B cell (primary cell): Measurements from ENCODE around the gene HSBP1L1. TPM values are rescaled to one million over a fixed set of nuclear protein-coding genes. Genes with fewer than 3 reads are reported as not detected.

Experiments used
- ATAC-seq: fragments of 200-7000 bp; cut with Tn5 transposase; one replicate; pipeline ENCODE4 v1.10.0; 2021; ENCODE audit warnings: low read depth, mild to moderate bottlenecking, moderate number of reproducible peaks, moderate library complexity
- CTCF ChIA-PET: fragments of 350-600 bp; sonication (Branson Sonifier 250); formaldehyde crosslinking; loops from one replicate; lab custom pipeline; 2021; ENCODE audit warnings: antibody characterized with exemption, inconsistent platforms; lab: Charles Lee
- POLR2A ChIA-PET: fragments of 350-600 bp; sonication (Branson Sonifier 250); formaldehyde crosslinking; loops from one replicate; lab custom pipeline; 2021; ENCODE audit warnings: antibody characterized with exemption; lab: Charles Lee
- DNase-seq: peaks from one replicate; pipeline ENCODE4 v3.0.0; 2013
- H2AFZ ChIP-seq: 2 replicates; pipeline ENCODE4 v1.6.1; 2012; ENCODE audit warnings: mild to moderate bottlenecking, low read depth, low read length; ENCODE audit not compliant: insufficient read depth, poor library complexity, severe bottlenecking
- H3K27ac ChIP-seq, 2 donors: 1 replicate in 1 of 2; 2 replicates in 1 of 2; pipeline ENCODE4 v1.5.1; 2012 to 2013; ENCODE audit warnings: low read length in 2 of 2, mild to moderate bottlenecking in 2 of 2, moderate library complexity in 1 of 2
- H3K27me3 ChIP-seq, 4 experiments: fragments of 200-600 bp in 1 of 4; sonication (generic) in 1 of 4; replicated peaks in 1 of 4; 1 replicate in 2 of 4; 2 replicates in 2 of 4; pipeline versions ENCODE4 v1.6.1 to v1.7.0; 2013 to 2016; ENCODE audit warnings: low read length in 3 of 4, mild to moderate bottlenecking in 2 of 4, mixed read lengths in 1 of 4, moderate library complexity in 1 of 4; ENCODE audit not compliant: insufficient read depth in 4 of 4, control insufficient read depth in 3 of 4; ENCODE audit errors: control extremely low read depth in 1 of 4
- H3K36me3 ChIP-seq, 2 experiments: replicated peaks in 1 of 2; 1 replicate in 1 of 2; 2 replicates in 1 of 2; pipeline versions ENCODE4 v1.6.1 to v1.7.1; 2013; ENCODE audit warnings: low read length in 1 of 2; ENCODE audit not compliant: insufficient read depth in 2 of 2, control insufficient read depth in 1 of 2; ENCODE audit errors: control extremely low read depth in 1 of 2, extremely low read depth in 1 of 2
- H3K4me1 ChIP-seq, 2 donors: fragments of 200-600 bp in 1 of 2; sonication (generic) in 1 of 2; 1 replicate in 1 of 2; 2 replicates in 1 of 2; pipeline versions ENCODE4 v1.5.1 to v1.6.1; 2013 to 2017; ENCODE audit warnings: low read length in 2 of 2; ENCODE audit not compliant: control insufficient read depth in 2 of 2, insufficient read depth in 2 of 2
- H3K4me2 ChIP-seq: replicated peaks from 2 replicates; pipeline ENCODE3; 2012; ENCODE audit warnings: mild to moderate bottlenecking, low read depth, low read length; ENCODE audit not compliant: poor library complexity, severe bottlenecking
- H3K4me3 ChIP-seq, 5 experiments: fragments of 200-600 bp in 1 of 5; sonication (generic) in 1 of 5; 1 replicate in 3 of 5; 2 replicates in 2 of 5; pipeline versions ENCODE4 v1.5.1 to v1.7.0; 2011 to 2016; ENCODE audit warnings: low read length in 4 of 5, mild to moderate bottlenecking in 4 of 5, low read depth in 2 of 5, control low read depth in 1 of 5, moderate library complexity in 1 of 5; ENCODE audit not compliant: insufficient read depth in 1 of 5; ENCODE audit errors: control extremely low read depth in 1 of 5, extremely low read depth in 1 of 5
- H3K79me2 ChIP-seq: fragments of 200-600 bp; sonication (generic); one replicate; pipeline ENCODE4 v1.6.0; 2016; ENCODE audit warnings: low read length; ENCODE audit not compliant: control insufficient read depth, insufficient read depth
- H3K9ac ChIP-seq: fragments of 200-600 bp; sonication (generic); 2 replicates; pipeline ENCODE4 v1.6.1; 2017; ENCODE audit warnings: mild to moderate bottlenecking, low read length, moderate library complexity
- H3K9me3 ChIP-seq, 3 donors: one replicate each; pipeline versions ENCODE4 v1.6.1 to v1.7.1; 2013; ENCODE audit warnings: low read length in 2 of 3; ENCODE audit not compliant: control insufficient read depth in 2 of 3, insufficient read depth in 1 of 3; ENCODE audit errors: control extremely low read depth in 1 of 3
- H4K20me1 ChIP-seq: 2 replicates; pipeline ENCODE4 v1.6.0; 2012; ENCODE audit warnings: mild to moderate bottlenecking, low read length; ENCODE audit not compliant: insufficient read depth, control insufficient read depth, poor library complexity, severe bottlenecking
- H3K27ac Mint-ChIP-seq: one replicate; pipeline ENCODE4 v1.8.0; 2021; ENCODE audit warnings: mixed read lengths
- H3K27me3 Mint-ChIP-seq: one replicate; pipeline ENCODE4 v1.8.0; 2021; ENCODE audit warnings: mixed read lengths
- H3K4me1 Mint-ChIP-seq: one replicate; pipeline ENCODE4 v1.8.0; 2021; ENCODE audit warnings: mixed read lengths
- H3K4me3 Mint-ChIP-seq: one replicate; pipeline ENCODE4 v1.8.0; 2021; ENCODE audit warnings: mixed read lengths
- H3K9me3 Mint-ChIP-seq: one replicate; pipeline ENCODE4 v1.8.0; 2022; ENCODE audit warnings: mixed read lengths; ENCODE audit not compliant: insufficient read depth
- CTCF ChIP-seq: fragments of 200-600 bp; IDR thresholded peaks from one replicate; pipeline ENCODE4 v1.8.0; 2022; ENCODE audit warnings: antibody characterized with exemption, mild to moderate bottlenecking
- EZH2 ChIP-seq: IDR thresholded peaks from 2 replicates; pipeline ENCODE4 v1.6.1; 2012; ENCODE audit warnings: borderline replicate concordance, low read depth, mild to moderate bottlenecking, moderate library complexity, low read length; ENCODE audit not compliant: insufficient read depth, poor library complexity, severe bottlenecking
- WGBS: methylation state at CpG from one replicate; pipeline ENCODE4 v1.1.5; 2013; ENCODE audit warnings: missing lambda C conversion rate; ENCODE audit not compliant: insufficient coverage; 5-methylcytosine and 5-hydroxymethylcytosine counted together
- intact Hi-C: fragments of 100-400 bp; cut with micrococcal nuclease; formaldehyde crosslinking; loops from one replicate; pipeline ENCODE4 v1.10.0; 2022
- polyA minus RNA-seq: library from RNA; depleted of rRNA, polyadenylated mRNA; stranded (reverse); fragments of >200 nt; gene quantifications from 2 replicates; pipeline ENCODE4 v1.2.3, GENCODE V29; 2012
- polyA plus RNA-seq: library from polyadenylated mRNA; depleted of rRNA; stranded (reverse); fragments of >200 nt; gene quantifications from 2 replicates; pipeline ENCODE4 v1.2.3, GENCODE V29; 2012
- total RNA-seq, 2 donors: library from RNA; stranded (reverse); fragments of 120-200 nt in 1 of 2; gene quantifications; 1 replicate in 1 of 2; 2 replicates in 1 of 2; pipeline versions ENCODE4 v1.2.3 to v1.2.4, GENCODE V29; 2013 to 2022

The HSBP1L1 gene
- total RNA-seq (4.8 and 7.2 TPM in 2 replicates), polyA plus RNA-seq (3.7 and 4.6 TPM in 2 replicates), polyA minus RNA-seq (0.51 and 2.8 TPM in 2 replicates)
- 2.0 TPM for total RNA-seq (2013)

DNA sequence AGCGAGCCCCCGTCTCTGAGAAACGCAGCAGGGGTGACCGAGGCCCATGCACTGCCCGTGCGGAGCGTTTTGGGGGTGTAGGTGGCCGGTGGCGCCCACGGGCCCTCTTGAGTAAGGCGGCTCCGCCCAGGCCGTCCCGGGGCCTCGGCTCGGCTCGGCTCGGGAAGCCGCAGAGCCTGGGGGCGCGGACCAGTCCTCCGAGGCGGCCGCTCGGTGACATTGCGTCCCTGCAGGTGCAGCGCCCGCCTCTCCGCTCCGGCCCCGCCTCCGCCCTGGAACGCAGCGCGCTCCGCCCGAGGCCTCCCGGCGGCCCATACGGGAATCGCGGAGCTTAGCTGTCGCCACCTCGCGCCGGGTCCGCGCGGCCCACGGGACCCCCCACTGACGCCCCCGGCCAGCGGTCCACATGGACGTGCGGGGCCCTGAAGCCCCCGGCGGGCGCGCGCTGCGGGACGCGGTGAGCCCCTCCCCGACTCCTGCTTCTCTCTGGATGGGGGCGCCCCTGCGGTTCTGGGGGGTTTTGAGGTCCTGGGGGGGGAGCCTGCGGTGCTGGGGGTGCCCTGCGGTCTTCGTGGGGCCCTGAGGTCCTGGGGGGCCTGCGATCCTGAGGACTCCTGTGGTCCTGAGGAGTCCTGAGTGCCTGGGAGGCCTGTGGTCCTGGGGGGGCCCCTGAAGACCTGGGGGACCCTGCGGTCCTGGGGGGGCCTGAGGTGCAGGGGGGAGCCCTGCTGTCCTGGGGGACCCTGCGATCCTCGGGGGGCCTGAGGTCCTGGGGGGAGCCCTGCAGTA, at the start of gene HSBP1L1:
Gene HSBP1L1, plus strand, starts transcription at position 314 of the 789 bp plus-strand sequence. Its CDS starts 93 bp downstream, at position 407.
- intact Hi-C loops = loop anchor here (1.0 to 5.0 kb wide), 3 partner anchors 13 to 167 kb away; partner anchors contain the start of genes KCNG2, SLC66A2 and TXNL4A
- Mint-ChIP-seq H3K27ac (peak within 1 kb of the TSS; percentile 77), H3K4me1 (peaks cover 39% of the 10 kb centered on the region), H3K9me3 (no peaks in the 10 kb centered on the region), H3K27me3 (no peaks in the 10 kb centered on the region), H3K4me3 (peak within 1 kb of the TSS; percentile 74)
- ChIA-PET CTCF (interaction anchor here (0.9 to 1.3 kb wide), 2 partner anchors 13 to 21 kb away, joined by 3 to 5 read pairs; partner anchors contain the start of gene SLC66A2), POLR2A (interaction anchor here (1.0 kb wide), 1 partner anchor 284 kb away, joined by 3 read pairs; no protein-coding TSS in a partner anchor)
- H3K4me1 ChIP-seq = peaks cover 23 to 41% of the 10 kb centered on the region in 2 donors
- peak within 1 kb of the TSS; percentile 75 for H2AFZ ChIP-seq
- peaks cover 0 to 6% (median 0%) of the 10 kb centered on the region in 4 experiments for H3K27me3 ChIP-seq
- H3K9me3 ChIP-seq = peaks cover 0 to 14% (median 0%) of the 10 kb centered on the region in 3 donors
- peak within 1 kb of the TSS; percentile 96 for H3K4me2 ChIP-seq
- WGBS = under 1% methylated on average over 68 of the region's 73 CpGs
- H4K20me1 ChIP-seq = peaks cover 10% of the 10 kb centered on the region
- H3K4me3 ChIP-seq = peak within 1 kb of the TSS in 4 of 5 experiments; percentile 37 to 63 (median 56)
- TF ChIP-seq CTCF (peak; percentile 23), EZH2 (no peak)
- no peaks in the 10 kb centered on the region for H3K79me2 ChIP-seq
- H3K9ac ChIP-seq = peak within 1 kb of the TSS; percentile 68
- H3K27ac ChIP-seq = peak within 1 kb of the TSS in 1 of 2 donors; percentile 41
- no peaks in the 10 kb centered on the region for H3K36me3 ChIP-seq
- DNase-seq = peak; percentile 76
- peak; percentile 90 for ATAC-seq
